H1 (cell line): Measurements from ENCODE around the gene RPUSD4. TPM values are rescaled to one million over a fixed set of nuclear protein-coding genes. Genes with fewer than 3 reads are reported as not detected.

Experiments
- CTCF ChIA-PET: fragments of 300-600 bp; sonication (Branson Sonifier 250); formaldehyde crosslinking; loops from one replicate; lab custom pipeline; 2021; ENCODE audit not compliant: partially characterized antibody; lab: Charles Lee
- POLR2A ChIA-PET: fragments of 300-600 bp; sonication (Branson Sonifier 250); formaldehyde crosslinking; loops from one replicate; lab custom pipeline; 2021; ENCODE audit warnings: inconsistent platforms; ENCODE audit not compliant: partially characterized antibody; lab: Charles Lee
- DNase-seq, 2 experiments: peaks; one replicate each; pipeline versions ENCODE4 v3.0.0 to v3.0.0-alpha.2; 2010 to 2022; ENCODE audit warnings: low spot score in 2 of 2, low read depth in 1 of 2, mixed read lengths in 1 of 2
- FAIRE-seq: peaks from 2 replicates; lab custom pipeline; 2011; peaks lifted over from hg19 to GRCh38; lab: Jason Lieb, UNC
- H2AFZ ChIP-seq: 2 replicates; pipeline ENCODE4 v1.8.1; 2012; ENCODE audit warnings: low read length, inconsistent platforms
- H2AK5ac ChIP-seq: 2 replicates; pipeline ENCODE4 v1.6.1; 2013; ENCODE audit warnings: low read depth, low read length
- H2BK120ac ChIP-seq: replicated peaks from 2 replicates; pipeline ENCODE3; 2013; ENCODE audit warnings: low read depth, low read length, inconsistent platforms
- H2BK12ac ChIP-seq: 2 replicates; pipeline ENCODE4 v1.6.1; 2013; ENCODE audit warnings: low read depth, low read length
- H2BK15ac ChIP-seq: 2 replicates; pipeline ENCODE4 v1.6.1; 2013; ENCODE audit warnings: low read length
- H2BK20ac ChIP-seq: 2 replicates; pipeline ENCODE4 v1.6.1; 2013; ENCODE audit warnings: low read length
- H2BK5ac ChIP-seq: 2 replicates; pipeline ENCODE4 v1.6.1; 2013; ENCODE audit warnings: low read depth, low read length
- H3K14ac ChIP-seq: 2 replicates; pipeline ENCODE4 v1.6.1; 2013; ENCODE audit warnings: inconsistent platforms; ENCODE audit not compliant: insufficient read length
- H3K18ac ChIP-seq: 2 replicates; pipeline ENCODE4 v1.6.1; 2013; ENCODE audit warnings: low read length; ENCODE audit errors: extremely low read depth
- H3K23ac ChIP-seq: 2 replicates; pipeline ENCODE4 v1.6.1; 2013; ENCODE audit warnings: inconsistent platforms; ENCODE audit not compliant: insufficient read length
- H3K23me2 ChIP-seq: 2 replicates; pipeline ENCODE4 v1.6.1; 2013; ENCODE audit warnings: low read depth, low read length
- H3K27ac ChIP-seq: 2 replicates; pipeline ENCODE4 v1.6.1; 2011; ENCODE audit warnings: low read depth, low read length, inconsistent platforms
- H3K27me3 ChIP-seq, 4 experiments: replicated peaks in 1 of 4; 1 replicate in 1 of 4; 2 replicates in 3 of 4; pipeline versions ENCODE4 v1.6.1 to v1.8.1; 2011 to 2013; ENCODE audit warnings: low read length in 3 of 4, mild to moderate bottlenecking in 3 of 4, inconsistent platforms in 2 of 4, mixed read lengths in 2 of 4, moderate library complexity in 1 of 4; ENCODE audit not compliant: control insufficient read depth in 3 of 4, insufficient read depth in 3 of 4; ENCODE audit errors: extremely low read depth in 1 of 4
- H3K36me3 ChIP-seq, 4 experiments: 2 replicates each; pipeline versions ENCODE4 v1.6.1 to v1.8.1; 2011 to 2013; ENCODE audit warnings: mild to moderate bottlenecking in 4 of 4, low read length in 3 of 4, moderate library complexity in 2 of 4, control low read depth in 1 of 4, inconsistent platforms in 1 of 4; ENCODE audit not compliant: insufficient read depth in 4 of 4, control insufficient read depth in 2 of 4
- H3K4ac ChIP-seq: replicated peaks from 2 replicates; pipeline ENCODE3; 2013; ENCODE audit warnings: low read length, low read depth, mixed read lengths, inconsistent platforms; ENCODE audit not compliant: insufficient read length
- H3K4me1 ChIP-seq, 4 experiments: replicated peaks in 1 of 4; 1 replicate in 1 of 4; 2 replicates in 3 of 4; pipeline versions ENCODE4 v1.6.1 to v1.8.1; 2011 to 2013; ENCODE audit warnings: low read length in 3 of 4, inconsistent platforms in 2 of 4, mixed read lengths in 1 of 4; ENCODE audit not compliant: insufficient read depth in 4 of 4, control insufficient read depth in 3 of 4
- H3K4me2 ChIP-seq, 2 experiments: 2 replicates each; pipeline versions ENCODE4 v1.6.1 to v1.8.1; 2011 to 2013; ENCODE audit warnings: low read depth in 2 of 2, low read length in 2 of 2, control low read depth in 1 of 2, inconsistent platforms in 1 of 2, mild to moderate bottlenecking in 1 of 2; ENCODE audit not compliant: insufficient read depth in 1 of 2
- H3K4me3 ChIP-seq, 4 experiments: fragments of 200-600, 300-600 bp in 1 of 4; sonication (generic), shearing (Covaris generic), sonication (Bioruptor Twin) in 1 of 4; 2 replicates each; pipeline versions ENCODE4 v1.5.1 to v1.8.1; 2011 to 2016; ENCODE audit warnings: low read length in 4 of 4, low read depth in 3 of 4, control low read depth in 2 of 4, inconsistent platforms in 2 of 4, mild to moderate bottlenecking in 2 of 4, mixed read lengths in 1 of 4, moderate library complexity in 1 of 4; ENCODE audit not compliant: insufficient read depth in 2 of 4; ENCODE audit errors: extremely low read depth in 1 of 4
- H3K56ac ChIP-seq: replicated peaks from 2 replicates; pipeline ENCODE3; 2013; ENCODE audit warnings: low read depth, mild to moderate bottlenecking, mixed read lengths, low read length, inconsistent platforms; ENCODE audit not compliant: insufficient read length
- H3K79me1 ChIP-seq: 2 replicates; pipeline ENCODE4 v1.6.1; 2013; ENCODE audit warnings: low read depth, low read length, control low read depth
- H3K79me2 ChIP-seq, 2 experiments: 2 replicates each; pipeline versions ENCODE4 v1.6.1 to v1.8.1; 2012 to 2013; ENCODE audit warnings: low read length in 2 of 2, mild to moderate bottlenecking in 2 of 2, inconsistent platforms in 1 of 2; ENCODE audit not compliant: insufficient read depth in 2 of 2, control insufficient read depth in 1 of 2
- H3K9ac ChIP-seq, 4 experiments: replicated peaks in 1 of 4; 1 replicate in 1 of 4; 2 replicates in 3 of 4; pipeline versions ENCODE4 v1.6.1 to v1.8.1; 2011 to 2013; ENCODE audit warnings: low read depth in 3 of 4, low read length in 3 of 4, control low read depth in 2 of 4, mild to moderate bottlenecking in 2 of 4, moderate library complexity in 2 of 4, inconsistent platforms in 1 of 4; ENCODE audit errors: extremely low read depth in 1 of 4
- H3K9me3 ChIP-seq, 2 experiments: 2 replicates each; pipeline versions ENCODE4 v1.6.1 to v1.8.1; 2012 to 2013; ENCODE audit warnings: mild to moderate bottlenecking in 2 of 2, moderate library complexity in 2 of 2, control low read depth in 1 of 2, inconsistent platforms in 1 of 2, low read depth in 1 of 2, low read length in 1 of 2, mixed read lengths in 1 of 2; ENCODE audit not compliant: insufficient read depth in 2 of 2
- H4K20me1 ChIP-seq, 2 experiments: replicated peaks in 1 of 2; 2 replicates each; pipeline versions ENCODE3 to v1.8.1; 2011 to 2013; ENCODE audit warnings: inconsistent platforms in 2 of 2, low read length in 2 of 2, mild to moderate bottlenecking in 1 of 2; ENCODE audit not compliant: insufficient read depth in 2 of 2, control insufficient read depth in 1 of 2
- H4K5ac ChIP-seq: 2 replicates; pipeline ENCODE4 v1.6.1; 2013; ENCODE audit warnings: low read length, low read depth, mixed read lengths, inconsistent platforms; ENCODE audit not compliant: insufficient read length
- H4K8ac ChIP-seq: 2 replicates; pipeline ENCODE4 v1.8.0; 2013; ENCODE audit warnings: mild to moderate bottlenecking, moderate library complexity, low read length, inconsistent platforms; ENCODE audit not compliant: insufficient read depth; ENCODE audit errors: extremely low read depth
- H4K91ac ChIP-seq: replicated peaks from 2 replicates; pipeline ENCODE3; 2013; ENCODE audit warnings: low read length, mixed read lengths, inconsistent platforms; ENCODE audit not compliant: insufficient read length
- JUN ChIP-seq: IDR thresholded peaks from 2 replicates; pipeline ENCODE4 v1.6.1; 2011; ENCODE audit warnings: low read depth, mild to moderate bottlenecking, improper control_type of control experiment, low read length
- POU5F1 ChIP-seq: IDR thresholded peaks from 2 replicates; pipeline ENCODE4 v1.6.1; 2011; ENCODE audit warnings: low read depth, mild to moderate bottlenecking, low read length, moderate library complexity
- SAP30 ChIP-seq: fragments of 300-600 bp; sonication (generic); IDR thresholded peaks from 2 replicates; pipeline ENCODE4 v1.7.1; 2012; ENCODE audit warnings: low read length, moderate library complexity, mild to moderate bottlenecking, inconsistent platforms; ENCODE audit not compliant: insufficient read depth, insufficient replicate concordance
- TEAD4 ChIP-seq: IDR thresholded peaks from 2 replicates; pipeline ENCODE4 v1.6.1; 2012; ENCODE audit warnings: low read depth, low read length, inconsistent platforms, mixed read lengths
- WGBS, 2 experiments: shearing (Covaris generic) in 1 of 2; methylation state at CpG; one replicate each; pipeline versions ENCODE4 v1.1.6 to v1.1.7; 2013 to 2015; ENCODE audit warnings: low lambda C conversion rate in 2 of 2, mixed read lengths in 2 of 2, inconsistent platforms in 1 of 2, low coverage in 1 of 2, missing lambda C conversion rate in 1 of 2; ENCODE audit not compliant: insufficient replicate concordance in 2 of 2, insufficient coverage in 1 of 2, insufficient read length in 1 of 2; ENCODE audit errors: extremely low coverage in 1 of 2, missing lambda C conversion rate in 1 of 2; 5-methylcytosine and 5-hydroxymethylcytosine counted together
- polyA plus RNA-seq, 7 experiments: library from polyadenylated mRNA; depleted of rRNA in 3 of 7; stranded (reverse) in 5 of 7; unstranded in 2 of 7; fragments of >200 nt in 5 of 7; fragments of 200-250 nt in 2 of 7; gene quantifications; 1 replicate in 5 of 7; 2 replicates in 1 of 7; 4 replicates in 1 of 7; pipeline versions ENCODE4 v1.2.1 to v1.2.3, GENCODE V29; 2011 to 2013; ENCODE audit warnings: missing spikeins in 2 of 7, mixed read lengths in 2 of 7
- total RNA-seq: library from RNA; stranded (reverse); fragmentation: NEBNext Ultra II Directional; extraction: Animal tissue kit (Norgen Biotek cat#: 25700); gene quantifications from 2 replicates; pipeline ENCODE4 v1.2.1, GENCODE V29; 2021
- TF ChIP-seq, protein P1 (sequence below): IDR thresholded peaks from 2 replicates; pipeline ENCODE4 v1.6.1; 2011; ENCODE audit warnings: low read depth, mild to moderate bottlenecking, low read length; ENCODE audit not compliant: insufficient read depth

The RPUSD4 gene
- total and polyA plus RNA-seq, 2 of the 8 experiments (the other 6 are each of a cell fraction or from before 2014, with no cell fraction given): 36.1 to 50.7 TPM

DNA sequence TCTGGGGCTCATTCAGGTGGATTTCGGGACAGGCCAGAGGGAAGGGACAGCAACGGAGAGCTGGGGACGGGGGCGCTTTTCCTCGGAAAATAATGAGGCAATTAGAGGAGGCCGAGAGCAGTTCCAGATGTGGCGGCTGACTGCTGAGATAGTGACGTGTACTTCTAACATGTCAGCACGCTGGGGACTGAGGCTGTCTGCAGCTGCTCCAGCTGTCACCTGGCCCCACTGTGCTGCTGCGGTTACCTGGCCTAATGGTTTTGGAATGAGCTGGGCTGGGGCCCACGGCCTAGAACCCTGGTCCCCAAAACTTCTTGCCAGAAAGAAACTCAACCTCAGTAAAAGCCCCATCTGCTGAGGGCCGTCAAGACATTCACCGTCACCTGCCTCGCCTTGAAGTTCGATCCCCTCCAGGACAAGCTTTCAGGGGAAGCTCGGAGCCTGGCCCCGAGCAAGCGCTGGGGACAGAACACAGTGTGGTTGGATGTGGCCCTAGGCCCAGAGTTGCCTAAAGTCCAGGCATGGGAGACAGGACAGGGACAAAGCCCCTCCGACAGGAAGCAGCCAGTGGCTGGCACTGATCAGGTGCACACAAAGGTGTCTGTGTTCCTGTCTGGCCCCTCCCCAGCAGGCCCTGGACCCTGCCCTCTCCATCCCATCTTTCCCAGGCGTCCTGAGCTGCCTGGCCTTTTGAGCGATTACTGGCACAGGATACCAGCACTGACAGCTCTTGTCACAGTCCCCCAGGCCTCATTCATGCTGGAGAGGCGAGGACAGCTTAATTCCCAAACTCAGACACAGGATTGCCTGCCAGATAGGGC, 22.1 kb downstream of the RPUSD4 start:
- H3K4me1 ChIP-seq: peaks cover 0 to 2% (median 0%) of the 10 kb centered on the region in 4 experiments; a peak in 1 of 7 replicates
- no peak overlapping the region for H3K4me2 ChIP-seq
- H3K4me3 ChIP-seq: no peak overlapping the region
- peaks cover 3 to 14% (median 5%) of the 10 kb centered on the region in 4 experiments; a peak in 4 of 8 replicates for H3K36me3 ChIP-seq
- no peak overlapping the region for H3K4ac ChIP-seq
- H4K91ac ChIP-seq: no peak overlapping the region
- no peak overlapping the region; the same call in 1 of the 2 replicates for H4K8ac ChIP-seq
- no peak overlapping the region; the same call in 1 of the 2 replicates for H2BK5ac ChIP-seq
- no peaks in the 10 kb centered on the region for H3K27me3 ChIP-seq
- H3K27ac ChIP-seq: no peak overlapping the region
- H3K23ac ChIP-seq: no peak overlapping the region
- H3K18ac ChIP-seq: no peak overlapping the region
- 86% methylated on average over 19 of the region's 22 CpGs; no CpG with 5 or more reads in 1 of the 2 experiments for WGBS, 2 experiments
- no peaks in the 10 kb centered on the region for H3K23me2 ChIP-seq
- ChIA-PET POLR2A (interaction anchor here (1.2 to 1.4 kb wide), 2 partner anchors 22 to 264 kb away, joined by 3 read pairs; partner anchors contain the start of genes FAM118B and RPUSD4), CTCF (interaction anchor here (0.6 to 12.5 kb wide), 17 partner anchors 9 to 286 kb away, joined by 3 to 118 read pairs (median 4); partner anchors contain the start of genes CDON and PUS3)
- no peak overlapping the region for H2BK15ac ChIP-seq
- TF ChIP-seq TEAD4 (no peak), JUN (no peak), POU5F1 (no peak), SAP30 (no peak)
- TF ChIP-seq, protein P1, sequence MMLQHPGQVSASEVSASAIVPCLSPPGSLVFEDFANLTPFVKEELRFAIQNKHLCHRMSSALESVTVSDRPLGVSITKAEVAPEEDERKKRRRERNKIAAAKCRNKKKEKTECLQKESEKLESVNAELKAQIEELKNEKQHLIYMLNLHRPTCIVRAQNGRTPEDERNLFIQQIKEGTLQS: no peak
- no peaks in the 10 kb centered on the region for H3K79me2 ChIP-seq
- H3K79me1 ChIP-seq: no peaks in the 10 kb centered on the region; the same call in 1 of the 2 replicates
- H4K20me1 ChIP-seq: peaks cover 0 to 6% of the 10 kb centered on the region in 2 experiments
- no peak overlapping the region for H2BK20ac ChIP-seq
- no peak overlapping the region for H3K14ac ChIP-seq
- no peak overlapping the region for H2BK120ac ChIP-seq
- H2AFZ ChIP-seq: no peak overlapping the region
- H3K56ac ChIP-seq: no peak overlapping the region
- no peak overlapping the region for H4K5ac ChIP-seq
- H2AK5ac ChIP-seq: no peak overlapping the region
- no peak overlapping the region for H3K9ac ChIP-seq
- H3K9me3 ChIP-seq: no peaks in the 10 kb centered on the region
- DNase-seq (no peak), FAIRE-seq (no peak)
- no peak overlapping the region for H2BK12ac ChIP-seq
